ENCODE results near the gene SUV39H1.

- no peak for TF ChIP-seq EZH2 (IDR thresholded peaks at IDR 0.05; ENCODE audit: borderline replicate concordance, low read depth, low read length)
- TF ChIP-seq POLR2A (conservative IDR thresholded peaks at IDR 0.05) = no peak
- TF ChIP-seq HNRNPLL (IDR thresholded peaks at IDR 0.05; ENCODE audit: low read depth, low read length, poor library complexity, severe bottlenecking) = no peak
- TF ChIP-seq NR3C1 (CRISPR knock-in tag; IDR thresholded peaks at IDR 0.05) = no peak
- TF ChIP-seq PKNOX1 (IDR thresholded peaks at IDR 0.05) = no peak
- TF ChIP-seq MYC (IDR thresholded peaks at IDR 0.05; ENCODE audit: low read depth, low read length) = no peak
- TF ChIP-seq MYC (CRISPR knock-in tag; IDR thresholded peaks at IDR 0.05; ENCODE audit: borderline replicate concordance, low read depth) = no peak
- no peak for TF ChIP-seq TAL1 (IDR thresholded peaks at IDR 0.05)
- TF ChIP-seq KDM1A (IDR thresholded peaks at IDR 0.05) = peak; percentile 12 to 35; a peak in 2 of 4 replicates
- TF ChIP-seq CTCF (IDR thresholded peaks at IDR 0.05 in 2 of 3, conservative IDR thresholded peaks at IDR 0.05 in 1 of 3; ENCODE audit: insufficient read depth in 2 of 3, low read depth in 1 of 3, low read length in 3 of 3) = no peak
- no peak for TF ChIP-seq ZBTB1 (CRISPR knock-in tag; IDR thresholded peaks at IDR 0.05; ENCODE audit: borderline replicate concordance, low read depth)
- no peak for TF ChIP-seq ZNF639 (CRISPR knock-in tag; conservative IDR thresholded peaks at IDR 0.05 in 1 of 2, IDR thresholded peaks at IDR 0.05 in 1 of 2)
- no peak for TF ChIP-seq FOSL1 (tag; conservative IDR thresholded peaks at IDR 0.05)
- no peak for TF ChIP-seq ZNF24 (IDR thresholded peaks at IDR 0.05)
Observed at GRCh38 chrX:48715072-48715471, 18.5 kb downstream of the SUV39H1 start.

Measured in K562 (cell line).